ENCODE results near the gene GFOD1.

Gene GFOD1

GRCh38 chr6:13419422-13420195, 67.8 kb downstream of the GFOD1 start:
- in situ Hi-C loops (cut with HindIII; ENCODE audit: low pct_ligation_motif_present, low sequenced_read_pairs), result no loop called here
- TF ChIP-seq CTCF (IDR thresholded peaks at IDR 0.05; ENCODE audit: low read depth, low read length, missing control alignments), result no peak
- Histone ChIP-seq H3K27ac (no peak overlapping the region), H3K36me3 (replicated peaks) (no peaks in the 10 kb centered on the region), H3K27me3 (replicated peaks) (no peaks in the 10 kb centered on the region), H3K4me3 (ENCODE audit: low read depth, low read length) (no peak overlapping the region)
- DNase-seq, result no peak

- in situ Hi-C loops (cut with HindIII; ENCODE audit: low pct_ligation_motif_present, low sequenced_read_pairs), result no loop called here
- Histone ChIP-seq H3K27me3 (replicated peaks) (no peaks in the 10 kb centered on the region), H3K27ac (no peak overlapping the region), H3K4me3 (ENCODE audit: low read depth, low read length) (no peak overlapping the region), H3K36me3 (replicated peaks) (no peaks in the 10 kb centered on the region)
- no peak for TF ChIP-seq CTCF (IDR thresholded peaks at IDR 0.05; ENCODE audit: low read depth, low read length, missing control alignments)
- DNase-seq, result no peak
These were observed 68.6 kb downstream of the GFOD1 start for GRCh38 chr6:13418844-13419243.

GRCh38 chr6:13417954-13418353, 69.4 kb downstream of the GFOD1 start:
- no peak for TF ChIP-seq CTCF (IDR thresholded peaks at IDR 0.05; ENCODE audit: low read depth, low read length, missing control alignments)

GRCh38 chr6:13417431-13417830, 70.0 kb downstream of the GFOD1 start:
- Histone ChIP-seq H3K4me3 (ENCODE audit: low read depth, low read length) (no peak overlapping the region), H3K27me3 (replicated peaks) (no peaks in the 10 kb centered on the region), H3K36me3 (replicated peaks) (no peaks in the 10 kb centered on the region), H3K27ac (no peak overlapping the region)
- in situ Hi-C loops (cut with HindIII; ENCODE audit: low pct_ligation_motif_present, low sequenced_read_pairs), result no loop called here
- no peak for DNase-seq
- TF ChIP-seq CTCF (IDR thresholded peaks at IDR 0.05; ENCODE audit: low read depth, low read length, missing control alignments), result no peak

More at GRCh38 chr6:13417954-13418353, 69.4 kb downstream of the GFOD1 start:
- Histone ChIP-seq H3K36me3 (replicated peaks) (no peaks in the 10 kb centered on the region), H3K27me3 (replicated peaks) (no peaks in the 10 kb centered on the region), H3K27ac (no peak overlapping the region), H3K4me3 (ENCODE audit: low read depth, low read length) (no peak overlapping the region)
- in situ Hi-C loops (cut with HindIII; ENCODE audit: low pct_ligation_motif_present, low sequenced_read_pairs), result no loop called here
- no peak for DNase-seq

GRCh38 chr6:13415283-13415682, 72.1 kb downstream of the GFOD1 start:
- H3K27ac ChIP-seq, result no peak overlapping the region
- DNase-seq, result no peak
- H3K36me3 ChIP-seq (replicated peaks), result no peaks in the 10 kb centered on the region
- in situ Hi-C loops (cut with HindIII; ENCODE audit: low pct_ligation_motif_present, low sequenced_read_pairs), result no loop called here
- no peak overlapping the region for H3K4me3 ChIP-seq (ENCODE audit: low read depth, low read length)
- TF ChIP-seq CTCF (IDR thresholded peaks at IDR 0.05; ENCODE audit: low read depth, low read length, missing control alignments), result no peak
- no peaks in the 10 kb centered on the region for H3K27me3 ChIP-seq (replicated peaks)

All from brain microvascular endothelial cell (primary cell).